ENCODE measurements around the gene UCP2.

- TF ChIP-seq CTCF (IDR thresholded peaks at IDR 0.05) (no peak), EP300 (IDR thresholded peaks at IDR 0.05) (no peak)
Measured at GRCh38 chr11:74017631-74018030, 35.0 kb upstream of the UCP2 start.
